Smooth muscle cell (in vitro differentiated cells): ENCODE data around the gene STOX2. TPM values are rescaled to one million over a fixed set of nuclear protein-coding genes. Genes with fewer than 3 reads are reported as not detected.

Experiments
- DNase-seq: peaks from one replicate; lab custom pipeline; 2025; ENCODE audit not compliant: unreplicated experiment; lab: John Stamatoyannopoulos, UW
- H2AFZ ChIP-seq: fragments of 200-600 bp; sonication (generic); 2 replicates; pipeline ENCODE4 v1.6.0; 2016; ENCODE audit warnings: antibody characterized with exemption, low read depth, mild to moderate bottlenecking
- H3F3A ChIP-seq: fragments of 200-600 bp; sonication (generic); 2 replicates; pipeline ENCODE4 v1.6.0; 2017; ENCODE audit warnings: antibody characterized with exemption, low read depth
- H3K27ac ChIP-seq: fragments of 200-600 bp; sonication (generic); 2 replicates; pipeline ENCODE4 v1.5.1; 2016; ENCODE audit warnings: low read depth, mild to moderate bottlenecking
- H3K27me3 ChIP-seq: fragments of 200-600 bp; sonication (generic); 2 replicates; pipeline ENCODE4 v1.6.1; 2016; ENCODE audit warnings: low read depth, mild to moderate bottlenecking
- H3K36me3 ChIP-seq: fragments of 200-600 bp; sonication (generic); 2 replicates; pipeline ENCODE4 v1.5.1; 2016; ENCODE audit warnings: low read depth
- H3K4me1 ChIP-seq: fragments of 200-600 bp; sonication (generic); 2 replicates; pipeline ENCODE4 v1.5.1; 2016; ENCODE audit warnings: low read depth
- H3K4me2 ChIP-seq: fragments of 200-600 bp; sonication (generic); 2 replicates; pipeline ENCODE4 v1.6.0; 2016; ENCODE audit warnings: mild to moderate bottlenecking
- H3K4me3 ChIP-seq: fragments of 200-600 bp; sonication (generic); 2 replicates; pipeline ENCODE4 v1.5.1; 2016; ENCODE audit warnings: mild to moderate bottlenecking
- H3K79me2 ChIP-seq: fragments of 200-600 bp; sonication (generic); 2 replicates; pipeline ENCODE4 v1.6.0; 2016; ENCODE audit warnings: low read depth, mild to moderate bottlenecking
- H3K9ac ChIP-seq: fragments of 200-600 bp; sonication (generic); 2 replicates; pipeline ENCODE4 v1.6.0; 2016; ENCODE audit warnings: low read depth
- H3K9me3 ChIP-seq: fragments of 200-600 bp; sonication (generic); replicated peaks from 2 replicates; pipeline ENCODE4 v1.5.1; 2016; ENCODE audit warnings: low read depth
- H4K20me1 ChIP-seq: fragments of 200-600 bp; sonication (generic); 2 replicates; pipeline ENCODE4 v1.6.0; 2016; ENCODE audit warnings: low read depth
- WGBS: methylation state at CpG from one replicate; pipeline ENCODE4 v1.1.7; 2016; ENCODE audit warnings: low lambda C conversion rate; 5-methylcytosine and 5-hydroxymethylcytosine counted together
- polyA plus RNA-seq: library from polyadenylated mRNA; unstranded; fragments of >200 nt; fragmentation: Nextera tagmentation; extraction: Ambion mirVana; gene quantifications from 2 replicates; pipeline ENCODE4 v1.2.1, GENCODE V29; 2016
- total RNA-seq: library from RNA; depleted of rRNA; stranded (reverse); fragments of >200 nt; gene quantifications from 2 replicates; pipeline ENCODE4 v1.2.3, GENCODE V29; 2014
- TF ChIP-seq, protein P1 (sequence below): fragments of 200-600 bp; sonication (generic); IDR thresholded peaks from 2 replicates; pipeline ENCODE4 v1.5.1; 2017; ENCODE audit warnings: borderline replicate concordance, mild to moderate bottlenecking, antibody characterized with exemption; ENCODE audit not compliant: insufficient read depth, poor library complexity, severe bottlenecking

Gene STOX2
- total and polyA plus RNA-seq, 2 experiments from 2014 or later = 1.3 to 4.2 TPM

- Histone ChIP-seq H3K9ac (no peak overlapping the region), H4K20me1 (no peaks in the 10 kb centered on the region), H3K79me2 (no peaks in the 10 kb centered on the region), H3K36me3 (no peaks in the 10 kb centered on the region), H3K27ac (peak overlapping the region; percentile 34), H2AFZ (no peak overlapping the region), H3K4me3 (no peak overlapping the region), H3F3A (peaks cover 2% of the 10 kb centered on the region), H3K9me3 (no peaks in the 10 kb centered on the region), H3K27me3 (no peaks in the 10 kb centered on the region), H3K4me1 (no peaks in the 10 kb centered on the region), H3K4me2 (peak overlapping the region; percentile 8)
- DNase-seq = no peak
- TF ChIP-seq, protein P1, sequence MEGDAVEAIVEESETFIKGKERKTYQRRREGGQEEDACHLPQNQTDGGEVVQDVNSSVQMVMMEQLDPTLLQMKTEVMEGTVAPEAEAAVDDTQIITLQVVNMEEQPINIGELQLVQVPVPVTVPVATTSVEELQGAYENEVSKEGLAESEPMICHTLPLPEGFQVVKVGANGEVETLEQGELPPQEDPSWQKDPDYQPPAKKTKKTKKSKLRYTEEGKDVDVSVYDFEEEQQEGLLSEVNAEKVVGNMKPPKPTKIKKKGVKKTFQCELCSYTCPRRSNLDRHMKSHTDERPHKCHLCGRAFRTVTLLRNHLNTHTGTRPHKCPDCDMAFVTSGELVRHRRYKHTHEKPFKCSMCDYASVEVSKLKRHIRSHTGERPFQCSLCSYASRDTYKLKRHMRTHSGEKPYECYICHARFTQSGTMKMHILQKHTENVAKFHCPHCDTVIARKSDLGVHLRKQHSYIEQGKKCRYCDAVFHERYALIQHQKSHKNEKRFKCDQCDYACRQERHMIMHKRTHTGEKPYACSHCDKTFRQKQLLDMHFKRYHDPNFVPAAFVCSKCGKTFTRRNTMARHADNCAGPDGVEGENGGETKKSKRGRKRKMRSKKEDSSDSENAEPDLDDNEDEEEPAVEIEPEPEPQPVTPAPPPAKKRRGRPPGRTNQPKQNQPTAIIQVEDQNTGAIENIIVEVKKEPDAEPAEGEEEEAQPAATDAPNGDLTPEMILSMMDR = no peak
- 75% methylated on average over 4 of the region's 4 CpGs for WGBS
Observed at GRCh38 chr4:184003433-184003832, 98.3 kb downstream of the STOX2 start.

DNA sequence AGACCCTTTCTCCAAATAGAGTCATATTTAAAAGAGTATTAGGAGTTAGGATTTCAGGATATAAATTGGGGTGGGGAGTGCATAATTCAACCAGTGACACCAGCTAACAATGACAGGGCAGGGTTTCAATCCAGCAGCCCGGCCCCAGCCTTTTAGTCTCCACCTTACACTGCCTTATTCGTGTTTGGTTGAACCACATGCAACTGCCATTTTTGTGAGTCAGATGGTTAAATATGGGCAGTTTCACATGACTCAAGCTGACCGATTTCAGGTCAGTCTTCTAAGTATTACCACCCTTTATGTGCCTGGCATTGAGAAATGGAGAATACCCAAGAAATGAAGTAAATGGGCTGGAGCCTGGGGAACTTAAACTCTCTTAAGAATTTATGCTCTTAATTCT is 102.8 kb downstream of the STOX2 start:
- H3K27ac ChIP-seq = no peak overlapping the region
- H2AFZ ChIP-seq = no peak overlapping the region
- H3K27me3 ChIP-seq = no peaks in the 10 kb centered on the region
- no peaks in the 10 kb centered on the region for H3K79me2 ChIP-seq
- TF ChIP-seq, protein P1 = no peak
- H3K4me2 ChIP-seq = no peak overlapping the region
- H3F3A ChIP-seq = peaks cover 2% of the 10 kb centered on the region
- DNase-seq = no peak
- no peak overlapping the region for H3K4me3 ChIP-seq
- H3K36me3 ChIP-seq = no peaks in the 10 kb centered on the region
- H3K9me3 ChIP-seq = no peaks in the 10 kb centered on the region
- 59% methylated on average over 3 of the region's 3 CpGs for WGBS
- H3K9ac ChIP-seq = no peak overlapping the region
- H4K20me1 ChIP-seq = no peaks in the 10 kb centered on the region
- peaks cover 5% of the 10 kb centered on the region for H3K4me1 ChIP-seq

DNA sequence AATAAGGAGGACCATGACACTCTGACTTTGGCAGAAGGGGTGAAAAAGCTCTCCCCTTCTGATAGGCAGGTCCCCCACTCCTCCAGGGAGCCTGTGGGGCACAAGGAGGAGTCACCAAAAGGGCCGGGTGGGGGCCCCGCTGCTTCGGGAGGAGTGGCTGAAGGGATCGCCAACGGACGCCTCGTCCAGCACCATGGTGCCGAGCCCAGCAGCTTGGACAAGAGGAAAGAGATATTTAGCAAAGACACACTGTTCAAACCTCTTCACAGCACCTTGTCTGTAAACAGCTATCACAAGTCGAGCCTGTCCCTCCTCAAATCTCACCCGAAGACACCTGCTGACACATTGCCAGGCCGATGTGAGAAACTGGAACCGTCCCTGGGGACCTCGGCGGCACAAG is 105.6 kb downstream of the STOX2 start:
- no peak overlapping the region for H3K27ac ChIP-seq
- WGBS = 97% methylated on average over 14 of the region's 14 CpGs
- no peaks in the 10 kb centered on the region for H3K79me2 ChIP-seq
- no peak overlapping the region for H3K4me2 ChIP-seq
- DNase-seq = no peak
- H4K20me1 ChIP-seq = no peaks in the 10 kb centered on the region
- peaks cover 10% of the 10 kb centered on the region for H3K4me1 ChIP-seq
- H3K36me3 ChIP-seq = no peaks in the 10 kb centered on the region
- no peaks in the 10 kb centered on the region for H3F3A ChIP-seq
- H3K27me3 ChIP-seq = no peaks in the 10 kb centered on the region
- H3K9me3 ChIP-seq = no peaks in the 10 kb centered on the region
- no peak overlapping the region for H3K4me3 ChIP-seq
- no peak overlapping the region for H2AFZ ChIP-seq
- TF ChIP-seq, protein P1 = no peak
- no peak overlapping the region for H3K9ac ChIP-seq

DNA sequence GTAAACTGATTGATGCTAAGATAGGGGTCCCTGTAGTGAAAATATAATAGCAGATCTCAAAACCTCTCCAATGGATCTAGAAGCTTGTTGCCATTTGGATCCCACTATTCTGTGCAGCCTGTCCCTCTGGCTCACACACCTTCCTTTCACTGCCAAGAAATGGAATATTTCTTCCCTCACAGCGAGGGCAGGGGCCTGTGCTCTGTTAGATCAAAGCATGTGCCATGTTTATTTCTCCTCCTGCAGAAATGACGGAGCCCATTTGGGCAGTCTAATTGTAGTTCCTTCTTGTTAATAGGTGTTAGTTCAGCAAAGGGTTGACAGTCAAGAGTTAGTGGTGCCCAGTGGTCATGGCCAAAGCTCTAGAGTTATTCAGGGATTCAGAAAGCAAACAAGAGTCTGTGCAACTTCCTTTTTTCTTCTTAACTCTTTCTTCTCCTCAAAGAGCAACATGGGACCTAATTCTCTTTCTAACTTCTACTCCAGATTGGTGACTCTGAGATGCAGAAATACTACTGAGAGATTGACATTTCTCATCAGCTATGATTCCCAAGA is 106.8 kb downstream of the STOX2 start:
- Histone ChIP-seq H3K9ac (no peak overlapping the region), H3K9me3 (no peaks in the 10 kb centered on the region), H2AFZ (no peak overlapping the region), H3F3A (no peaks in the 10 kb centered on the region), H3K79me2 (no peaks in the 10 kb centered on the region), H3K4me1 (peaks cover 10% of the 10 kb centered on the region), H3K4me2 (peak overlapping the region; percentile 33), H3K4me3 (no peak overlapping the region), H3K36me3 (no peaks in the 10 kb centered on the region), H3K27me3 (no peaks in the 10 kb centered on the region), H3K27ac (no peak overlapping the region), H4K20me1 (no peaks in the 10 kb centered on the region)
- TF ChIP-seq, protein P1 = no peak
- WGBS = 56% methylated on average over 2 of the region's 2 CpGs
- DNase-seq = no peak
